SIG-M5 (cell line): ENCODE results near the gene FTO.
"Not testable (repeated sequence)": the region's sequence is repeated elsewhere in the genome, so short reads cannot be mapped to it uniquely, and the experiment has no call there.

Experiments
- DNase-seq: peaks from one replicate; lab custom pipeline; 2025; lab: John Stamatoyannopoulos, UW

FTO gene

GRCh38 chr16:53865494-53865863 is 161.5 kb downstream of the FTO start:
- peak; percentile 46 for DNase-seq

DNA sequence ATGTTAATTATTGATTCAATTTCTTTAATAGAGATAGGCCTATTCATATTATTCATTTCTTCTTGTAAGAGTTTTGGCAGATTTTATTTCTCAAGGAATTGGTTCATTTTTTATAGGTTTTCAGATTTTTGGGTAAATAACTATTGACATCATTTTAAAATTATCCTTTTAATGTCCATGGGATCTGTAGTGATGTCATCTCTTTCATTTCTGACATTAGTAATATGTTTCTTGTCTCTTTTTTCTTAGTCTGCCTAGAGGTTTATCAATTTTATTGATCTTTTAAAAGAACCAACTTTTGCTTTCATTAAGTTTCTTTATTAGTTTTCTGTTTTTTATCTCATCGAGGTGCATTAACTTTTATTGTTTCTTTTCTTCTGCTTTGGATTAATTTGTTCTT is 162.6 kb downstream of the FTO start:
- DNase-seq: no peak

DNA sequence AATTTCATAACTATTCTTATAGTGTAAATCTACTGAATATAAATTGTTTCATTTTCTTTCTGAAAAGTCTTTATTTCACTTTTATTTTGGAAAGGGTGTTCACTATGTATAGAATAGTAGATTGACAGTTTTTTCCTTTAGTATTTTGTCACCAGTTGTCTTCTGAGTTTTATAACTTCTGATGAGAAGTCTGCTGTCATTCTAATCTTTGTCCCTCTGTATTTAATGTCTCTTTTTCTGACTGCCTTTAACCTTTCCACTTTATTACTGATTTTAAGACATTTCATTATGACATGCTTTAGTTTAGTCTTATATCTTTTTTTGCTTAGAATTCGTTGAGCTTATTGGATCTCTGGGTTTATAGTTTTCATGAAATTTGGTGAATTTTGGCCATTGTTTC is 166.9 kb downstream of the FTO start:
- no peak for DNase-seq

GRCh38 chr16:53872248-53873221 is 168.6 kb downstream of the FTO start:
- no peak for DNase-seq

DNA sequence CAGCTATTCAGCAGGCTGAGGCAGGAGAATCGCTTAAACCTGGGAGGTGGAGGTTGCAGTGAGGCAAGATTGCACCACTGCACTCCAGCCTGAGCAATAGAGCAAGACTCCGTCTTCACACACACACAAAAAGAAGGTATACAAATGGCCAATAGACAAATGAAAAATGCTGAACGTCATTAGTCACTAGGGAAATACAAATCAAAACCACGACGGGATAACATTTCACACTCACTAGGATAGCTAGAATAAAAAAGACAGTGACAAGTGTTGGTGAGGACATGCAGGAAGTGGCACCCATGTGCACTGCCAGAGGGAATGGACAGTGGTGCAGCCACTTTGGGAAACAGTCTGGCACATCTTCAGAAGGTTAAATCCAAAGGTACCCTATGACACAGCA is 172.9 kb downstream of the FTO start:
- DNase-seq: no peak

- no peak for DNase-seq
These were observed 174.3 kb downstream of the FTO start for GRCh38 chr16:53878216-53878615.

GRCh38 chr16:53881371-53881770 is 177.4 kb downstream of the FTO start:
- no peak for DNase-seq

GRCh38 chr16:53882310-53882709 is 178.4 kb downstream of the FTO start:
- no peak for DNase-seq

GRCh38 chr16:53884748-53885147 is 180.8 kb downstream of the FTO start:
- DNase-seq: no peak

DNA sequence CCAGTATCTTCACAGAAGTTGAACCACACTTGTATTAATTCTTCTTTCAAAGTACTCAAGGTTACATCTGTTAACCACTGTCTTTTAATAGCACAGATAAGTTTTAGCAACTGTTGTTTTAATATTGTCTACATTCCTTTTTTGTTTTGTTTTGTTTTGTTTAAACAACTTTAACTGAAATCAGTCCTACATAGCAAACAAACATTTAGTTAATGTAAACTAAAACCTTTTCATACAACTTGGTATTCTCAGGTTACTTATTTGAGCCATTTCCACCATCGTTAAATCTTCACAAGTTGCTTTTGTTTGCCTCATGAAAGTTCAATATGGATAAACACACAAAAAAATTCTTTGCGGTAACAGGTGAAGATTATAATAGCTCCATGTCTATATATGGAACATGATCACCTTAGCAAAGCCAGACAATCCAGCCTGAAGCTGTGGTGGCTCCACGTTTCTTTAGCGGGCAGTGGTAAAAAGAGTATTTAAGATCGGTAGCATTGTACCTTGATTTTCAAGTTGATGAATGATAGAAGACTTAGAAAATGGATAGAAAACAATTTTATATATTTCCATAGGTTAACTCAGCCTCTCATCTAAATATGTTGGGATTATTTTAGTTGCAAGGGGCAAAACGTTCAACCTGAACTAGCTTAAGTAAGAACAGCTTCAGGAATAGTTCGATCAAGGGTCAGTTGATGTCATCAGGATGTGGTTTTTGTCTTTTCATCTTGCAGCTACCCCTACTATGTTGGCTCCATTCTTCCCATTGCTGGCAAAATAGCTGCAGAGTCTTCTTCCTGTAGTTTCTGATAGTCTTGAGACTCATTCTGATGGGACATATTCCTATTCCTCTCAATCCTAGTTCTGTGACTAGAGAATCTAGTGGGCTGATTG is 182.8 kb downstream of the FTO start:
- DNase-seq: no peak

GRCh38 chr16:53888222-53888621 is 184.3 kb downstream of the FTO start:
- no peak for DNase-seq

- DNase-seq: not testable (repeated sequence)
These were observed 186.9 kb downstream of the FTO start for GRCh38 chr16:53890877-53891276.

GRCh38 chr16:53891409-53892139 is 187.6 kb downstream of the FTO start:
- DNase-seq: no peak

DNA sequence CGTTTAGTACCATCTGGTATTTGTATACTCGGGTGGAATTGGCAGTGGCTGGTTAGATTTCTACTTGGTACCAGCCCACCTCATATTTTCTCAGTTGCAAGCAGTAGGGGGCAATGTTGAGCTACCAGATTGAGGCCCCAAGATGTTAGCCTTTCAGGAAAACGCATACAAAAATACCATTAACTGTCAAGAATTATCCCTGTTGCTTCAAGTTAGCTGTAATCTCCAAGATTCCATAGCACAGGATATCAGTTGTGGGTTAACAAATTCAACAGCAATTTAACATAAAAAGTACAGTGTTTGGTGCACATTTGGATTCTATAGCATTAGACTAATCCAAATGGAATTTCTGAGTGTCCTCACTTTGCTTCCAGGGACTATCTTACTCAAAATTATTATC is 188.2 kb downstream of the FTO start:
- DNase-seq: no peak

DNA sequence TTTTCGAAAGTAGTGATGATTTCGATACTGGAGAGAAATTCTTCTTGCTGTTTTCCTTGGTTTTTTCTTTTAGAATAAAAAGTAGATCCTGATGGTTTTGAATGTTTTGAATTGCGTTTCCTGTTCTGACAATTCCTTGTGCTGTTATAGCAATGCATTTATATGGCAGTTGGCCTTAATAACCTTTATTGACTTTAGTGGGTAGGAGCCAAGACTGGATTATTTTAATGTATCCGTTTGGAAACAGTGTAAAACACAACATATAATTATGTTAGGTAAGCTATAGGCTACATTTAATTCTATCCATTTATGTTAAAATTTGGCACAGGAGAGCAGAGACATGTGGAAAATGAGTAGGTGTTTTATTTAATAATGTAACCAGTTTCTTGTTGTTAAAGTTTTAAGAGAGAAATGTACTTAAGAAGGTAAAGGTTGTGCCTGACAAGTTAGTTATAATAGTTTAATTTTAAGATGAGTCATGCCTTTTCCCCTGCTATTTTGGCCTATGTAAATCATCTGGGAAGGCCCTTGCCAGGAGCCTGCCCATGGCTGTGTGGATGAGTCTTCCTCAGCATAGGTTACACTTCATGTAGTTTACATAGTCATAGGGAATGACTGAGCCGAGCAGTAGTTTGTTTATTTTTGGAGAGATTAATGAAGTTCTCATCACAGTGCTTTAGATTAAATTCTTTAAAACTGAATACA is 189.9 kb downstream of the FTO start:
- no peak for DNase-seq

DNA sequence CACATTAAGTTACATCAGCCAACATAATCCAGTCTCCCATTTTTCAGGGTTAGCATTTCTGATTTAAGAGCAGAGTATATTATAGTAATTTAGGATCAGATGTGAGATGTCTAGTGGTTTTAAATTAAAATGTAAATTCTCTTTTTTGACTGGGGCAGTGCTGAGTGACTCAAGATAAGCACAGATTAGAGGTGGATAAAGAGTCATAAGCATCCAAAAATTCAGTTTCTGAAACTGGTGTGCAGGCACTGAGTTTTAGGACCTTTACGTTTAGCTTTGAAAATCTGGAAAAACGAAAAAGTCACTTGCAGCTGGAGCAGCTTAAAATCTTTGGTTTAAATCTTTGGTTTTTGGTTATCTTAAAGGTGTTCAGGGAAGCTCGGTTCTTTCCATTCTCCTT is 190.7 kb downstream of the FTO start:
- DNase-seq: no peak

- no peak for DNase-seq
These were observed 191.5 kb downstream of the FTO start for GRCh38 chr16:53895433-53895832.

DNA sequence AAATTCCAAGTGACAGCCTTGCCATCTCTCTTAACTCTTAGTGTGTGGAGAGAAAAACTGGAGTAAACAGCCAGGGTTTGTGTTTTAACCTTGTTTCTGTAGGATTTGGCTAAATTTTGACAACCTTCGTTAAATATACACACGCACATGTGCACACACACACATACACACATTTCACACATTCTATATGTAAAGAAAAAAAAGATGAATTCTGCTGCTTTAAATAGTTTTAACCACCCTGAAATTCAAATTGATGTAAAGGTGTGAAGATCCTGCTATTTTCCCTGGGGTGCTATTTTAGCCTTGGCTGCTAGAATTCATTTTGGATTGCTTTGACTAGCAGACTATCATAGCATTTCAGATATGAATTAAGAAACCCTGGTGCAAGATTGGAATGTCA is 191.9 kb downstream of the FTO start:
- no peak for DNase-seq

- no peak for DNase-seq
These were observed 192.8 kb downstream of the FTO start for GRCh38 chr16:53896722-53897121.

DNA sequence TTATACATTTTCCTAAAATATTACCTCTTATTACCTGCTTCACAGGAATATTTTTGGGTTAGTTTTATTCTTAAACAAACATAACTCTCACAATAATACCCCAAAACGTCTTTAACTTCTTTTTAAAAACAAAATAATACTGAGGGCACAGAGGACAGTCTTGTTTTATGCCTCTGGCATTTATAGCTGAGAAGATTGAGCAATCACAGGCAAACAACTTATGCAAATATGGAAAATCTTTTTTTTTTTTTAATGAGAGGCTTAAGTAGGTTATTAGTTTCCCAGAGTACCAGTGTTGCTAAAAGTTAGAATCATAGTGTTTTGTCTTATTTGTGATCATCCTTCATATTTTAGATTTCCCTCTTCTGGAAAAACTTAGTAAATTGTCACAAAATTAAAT is 195.0 kb downstream of the FTO start:
- no peak for DNase-seq

DNA sequence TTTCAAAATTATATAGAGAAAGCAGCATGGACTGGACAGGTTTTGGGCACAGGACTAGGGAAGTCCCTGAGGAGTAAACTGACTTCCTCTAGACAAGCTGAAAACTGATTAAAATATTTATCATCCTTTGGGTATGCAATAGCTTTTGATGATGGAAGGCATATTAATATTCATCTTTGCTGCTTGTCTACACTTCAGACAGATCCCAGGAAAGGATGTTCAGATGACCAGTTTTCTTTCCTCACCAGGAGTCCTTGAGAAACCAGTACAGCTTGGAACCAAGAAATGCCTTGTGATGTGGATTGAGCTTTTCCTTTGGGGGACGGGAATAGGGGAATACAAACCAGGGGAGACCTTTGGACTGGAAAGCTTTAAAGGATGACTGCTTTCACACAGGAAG is 195.5 kb downstream of the FTO start:
- no peak for DNase-seq

GRCh38 chr16:53900667-53901066 is 196.7 kb downstream of the FTO start:
- no peak for DNase-seq
